HG03575 (cell line): ENCODE results near the gene DDX31.

ENCODE experiments used
- ATAC-seq: cut with Tn5 transposase; IDR thresholded peaks from one replicate; pipeline ENCODE4 v1.9.1; 2021; ENCODE audit not compliant: unreplicated experiment, insufficient number of reproducible peaks, low FRiP score; ENCODE audit errors: extremely low read depth

The DDX31 gene

DNA sequence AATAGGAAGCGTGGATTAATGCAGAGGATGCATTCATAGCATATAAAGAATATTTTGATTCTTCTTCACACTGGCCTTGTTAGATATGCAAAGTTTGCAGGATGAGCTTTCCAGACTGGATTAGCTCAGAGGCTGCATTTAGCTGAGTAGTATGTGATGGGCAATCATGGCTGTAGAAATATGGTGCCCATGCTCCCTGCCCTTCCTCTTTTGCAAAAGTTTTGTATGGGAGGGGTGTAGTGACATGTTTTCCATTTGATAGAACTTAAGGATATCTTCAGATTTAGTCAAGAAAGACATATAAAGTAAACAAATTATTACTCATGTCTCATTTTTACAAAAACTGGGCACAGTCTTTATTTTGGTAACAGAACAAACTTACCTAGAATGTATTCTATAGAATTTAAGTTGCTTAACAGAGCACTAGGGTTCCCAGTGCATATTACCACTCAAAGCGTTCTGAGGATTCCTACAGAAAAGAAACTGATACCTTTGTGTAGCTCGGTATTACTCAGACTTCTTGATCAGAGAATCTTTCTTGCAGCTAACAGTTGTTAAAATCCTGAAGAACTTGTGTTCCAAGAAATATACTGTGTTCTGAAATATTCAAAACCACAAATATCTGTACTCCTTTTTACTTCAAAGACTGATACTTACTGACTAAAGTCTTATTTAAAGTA, 10.3 kb upstream of the DDX31 start:
- ATAC-seq, result no peak

DNA sequence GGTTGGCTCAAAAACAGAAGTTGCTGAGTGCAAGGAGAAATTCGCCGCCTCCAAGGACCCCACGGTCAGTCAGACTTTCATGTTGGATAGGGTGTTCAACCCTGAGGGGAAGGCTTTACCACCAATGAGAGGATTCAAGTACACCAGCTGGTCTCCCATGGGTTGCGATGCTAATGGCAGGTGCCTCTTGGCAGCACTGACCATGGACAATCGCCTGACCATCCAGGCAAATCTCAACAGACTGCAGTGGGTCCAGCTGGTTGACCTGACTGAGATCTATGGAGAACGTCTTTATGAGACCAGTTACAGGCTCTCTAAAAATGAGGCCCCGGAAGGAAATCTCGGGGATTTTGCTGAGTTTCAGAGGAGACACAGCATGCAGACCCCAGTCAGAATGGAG, 8.2 kb upstream of the DDX31 start:
- ATAC-seq, result no peak

DNA sequence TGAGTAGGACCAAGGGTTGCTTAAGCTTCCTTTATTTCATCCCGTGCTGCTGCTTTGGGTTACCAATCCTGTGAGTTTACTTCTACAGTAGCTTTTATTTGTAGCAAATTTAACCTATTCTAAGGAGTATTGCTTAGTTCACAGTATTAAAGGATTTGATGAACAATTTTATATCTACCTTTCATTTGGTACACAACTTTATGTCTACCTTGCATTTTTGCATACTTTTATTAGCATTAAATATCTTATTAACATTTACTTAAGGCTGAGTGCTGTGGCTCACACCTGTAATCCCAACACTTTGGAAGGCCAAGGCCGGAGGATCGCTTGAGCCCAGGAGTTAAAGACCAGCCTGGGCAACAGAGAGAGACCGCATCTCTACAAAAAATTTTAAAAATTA, 4.7 kb upstream of the DDX31 start:
- no peak for ATAC-seq

DNA sequence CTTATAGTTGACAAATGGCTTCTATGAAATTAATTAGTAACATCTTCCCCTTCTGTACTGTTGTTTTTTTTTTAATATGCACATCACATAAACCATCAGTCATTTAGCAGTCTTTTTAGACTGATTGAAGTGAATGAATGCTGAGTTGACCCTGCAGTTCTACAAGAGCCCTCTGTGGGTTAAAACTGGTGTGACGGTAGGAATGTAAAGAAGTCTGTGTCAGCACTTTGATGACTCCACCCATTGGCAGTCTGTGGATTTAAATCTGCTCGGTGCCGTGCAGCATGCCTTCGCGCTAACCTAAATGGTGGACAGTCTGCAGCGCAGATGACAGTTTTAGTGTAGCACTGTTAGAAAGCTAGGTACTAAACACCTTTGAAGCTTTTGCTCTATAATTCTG, 3.6 kb upstream of the DDX31 start:
- no peak for ATAC-seq

DNA sequence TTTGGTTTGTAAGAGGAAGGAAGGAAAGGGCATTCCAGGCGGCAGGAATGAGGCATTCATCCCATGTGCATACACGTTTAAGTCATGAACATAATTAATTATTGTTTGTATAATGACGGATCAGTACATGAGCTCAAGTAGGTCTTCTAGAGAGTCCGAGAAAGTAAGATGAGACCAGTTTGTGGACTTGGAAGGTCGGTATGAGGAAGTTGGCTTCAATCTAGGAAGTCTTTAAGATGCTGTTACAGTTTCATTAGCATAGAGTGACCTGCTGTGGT, 2.6 kb upstream of the DDX31 start:
- no peak for ATAC-seq

DNA sequence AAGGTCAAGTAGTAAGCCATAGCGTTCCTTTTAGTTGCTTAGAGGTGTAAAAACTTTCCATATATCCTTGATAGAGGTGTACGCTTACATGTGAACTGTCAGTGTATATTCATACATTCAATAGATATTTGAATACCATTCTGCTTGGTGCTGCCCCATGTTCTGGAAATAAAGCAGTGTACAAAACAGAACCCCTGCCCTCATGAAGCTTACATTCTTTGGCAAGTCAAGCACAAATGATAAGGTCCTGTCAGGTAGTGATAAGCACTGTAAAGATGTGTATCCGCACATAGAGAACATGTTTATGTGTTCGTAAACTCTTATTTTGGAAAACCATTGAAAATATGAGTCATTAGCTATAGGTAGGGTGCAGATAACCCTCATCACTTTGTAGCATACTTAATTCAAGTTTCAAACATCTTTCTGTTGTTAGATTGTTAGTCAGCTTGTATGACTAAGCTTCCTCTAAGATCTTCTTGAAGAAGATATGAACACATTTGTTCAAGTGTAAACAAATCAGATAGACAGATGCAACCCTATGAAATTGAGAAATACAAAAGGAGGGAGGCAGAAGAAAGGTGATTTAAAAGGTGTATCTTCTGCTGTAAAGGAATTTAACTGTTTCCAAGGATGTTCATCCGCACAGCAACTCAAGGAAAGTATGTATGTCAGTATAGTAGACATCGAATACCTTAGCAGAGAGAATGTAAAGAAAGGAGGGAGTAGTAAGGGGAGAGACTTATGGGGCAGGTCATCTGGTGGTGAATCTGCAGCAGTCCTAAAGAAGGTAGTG, 2.0 kb upstream of the DDX31 start:
- ATAC-seq, result no peak

DNA sequence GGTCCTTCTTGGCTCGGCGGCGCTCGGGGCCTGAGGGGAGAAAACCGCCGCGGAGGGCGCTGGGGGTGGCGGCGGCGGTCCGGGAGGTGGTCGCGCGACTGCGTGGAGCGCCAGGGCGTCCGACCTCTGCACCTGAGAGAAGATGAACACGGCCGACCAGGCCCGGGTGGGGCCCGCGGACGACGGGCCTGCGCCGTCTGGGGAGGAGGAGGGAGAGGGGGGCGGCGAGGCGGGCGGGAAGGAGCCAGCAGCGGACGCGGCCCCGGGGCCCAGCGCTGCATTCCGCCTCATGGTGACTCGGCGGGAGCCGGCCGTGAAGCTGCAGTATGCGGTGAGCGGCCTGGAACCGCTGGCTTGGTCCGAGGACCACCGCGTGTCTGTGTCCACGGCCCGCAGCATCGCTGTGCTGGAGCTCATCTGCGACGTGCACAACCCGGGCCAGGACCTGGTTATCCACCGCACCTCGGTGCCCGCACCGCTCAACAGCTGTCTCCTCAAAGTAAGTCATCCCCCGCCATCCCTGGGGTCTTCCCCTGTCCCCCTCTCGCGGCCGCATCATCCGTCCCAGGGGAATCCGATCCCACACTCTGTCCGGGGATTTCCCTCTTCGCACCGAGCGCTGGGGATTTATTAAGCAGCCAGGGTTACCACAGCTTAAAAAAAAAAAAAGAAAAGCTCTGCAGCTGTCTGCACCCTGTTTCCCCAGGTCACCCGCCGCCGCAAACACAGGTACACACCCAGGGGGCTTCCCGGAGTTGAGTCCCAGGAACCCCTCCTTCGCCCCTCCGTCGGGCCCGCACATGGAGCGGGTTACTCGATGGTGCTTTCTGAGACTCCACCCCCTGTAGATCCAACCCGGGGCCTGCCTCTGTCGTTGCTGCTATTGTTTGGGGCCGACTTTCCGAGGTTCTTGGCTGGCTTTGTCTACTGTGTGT, 941 bp upstream of the DDX31 start, which contains the start of gene GTF3C4:
Gene GTF3C4 (plus strand): TSS at position 8 of the 935 bp plus-strand sequence. CDS start 135 bp downstream, at position 143.
- no peak for ATAC-seq

DNA sequence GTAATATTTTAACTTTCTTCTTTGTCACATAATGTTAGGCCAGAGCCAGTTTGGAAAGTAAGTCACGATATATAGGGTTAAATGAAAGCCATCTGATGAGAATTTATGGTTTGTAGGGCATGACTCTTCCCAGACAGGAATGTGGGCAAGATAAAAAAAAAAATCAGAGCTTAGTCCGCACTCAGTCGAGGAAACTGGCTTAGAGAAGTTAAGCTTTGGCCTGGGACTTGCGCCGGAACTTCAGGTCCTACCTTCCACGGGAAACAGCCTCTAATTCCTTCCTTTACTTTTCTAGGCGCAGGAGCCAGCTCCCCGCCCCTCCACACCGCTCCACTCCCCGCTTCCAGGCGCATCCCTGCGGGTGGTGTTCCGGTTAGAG, 475 bp downstream of the DDX31 start:
- no peak for ATAC-seq

DNA sequence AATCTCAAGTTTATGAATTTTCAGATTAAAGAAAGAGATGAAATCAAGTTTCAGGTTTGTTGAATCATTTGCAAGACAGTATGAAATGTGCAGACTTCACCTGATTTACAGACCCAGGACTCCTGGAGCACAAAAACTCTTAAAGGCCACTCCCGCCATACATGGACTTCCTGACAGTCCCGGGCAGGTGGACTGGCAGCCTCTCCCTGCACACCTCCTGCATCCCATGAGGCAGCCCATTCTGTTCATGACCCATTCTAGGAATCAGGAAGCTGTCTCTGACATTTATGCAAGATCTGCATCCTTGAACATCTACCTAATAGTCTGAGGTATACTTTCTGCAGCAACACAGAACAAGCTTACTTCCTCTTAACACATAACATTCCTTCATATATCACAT, 5.9 kb downstream of the DDX31 start:
- ATAC-seq, result no peak

DNA sequence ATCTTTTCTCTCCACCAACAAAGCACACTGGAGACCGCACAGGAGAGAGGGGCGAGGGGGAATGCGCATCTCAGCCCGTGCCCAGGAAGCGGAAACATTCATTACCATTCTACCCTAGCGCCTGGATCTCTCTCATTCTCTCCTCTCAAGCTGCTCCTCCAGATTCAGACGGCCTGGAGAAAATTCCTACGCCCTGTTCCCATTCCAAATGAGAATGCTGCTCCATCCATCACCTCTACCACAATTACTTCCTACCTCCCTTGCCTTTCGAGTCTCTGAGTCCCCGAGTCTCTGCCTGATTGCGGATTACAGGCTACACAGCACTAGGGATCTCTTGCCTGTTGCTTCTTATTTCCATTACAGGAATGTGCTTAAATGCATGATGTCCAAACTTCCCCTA, 6.7 kb downstream of the DDX31 start:
- no peak for ATAC-seq

DNA sequence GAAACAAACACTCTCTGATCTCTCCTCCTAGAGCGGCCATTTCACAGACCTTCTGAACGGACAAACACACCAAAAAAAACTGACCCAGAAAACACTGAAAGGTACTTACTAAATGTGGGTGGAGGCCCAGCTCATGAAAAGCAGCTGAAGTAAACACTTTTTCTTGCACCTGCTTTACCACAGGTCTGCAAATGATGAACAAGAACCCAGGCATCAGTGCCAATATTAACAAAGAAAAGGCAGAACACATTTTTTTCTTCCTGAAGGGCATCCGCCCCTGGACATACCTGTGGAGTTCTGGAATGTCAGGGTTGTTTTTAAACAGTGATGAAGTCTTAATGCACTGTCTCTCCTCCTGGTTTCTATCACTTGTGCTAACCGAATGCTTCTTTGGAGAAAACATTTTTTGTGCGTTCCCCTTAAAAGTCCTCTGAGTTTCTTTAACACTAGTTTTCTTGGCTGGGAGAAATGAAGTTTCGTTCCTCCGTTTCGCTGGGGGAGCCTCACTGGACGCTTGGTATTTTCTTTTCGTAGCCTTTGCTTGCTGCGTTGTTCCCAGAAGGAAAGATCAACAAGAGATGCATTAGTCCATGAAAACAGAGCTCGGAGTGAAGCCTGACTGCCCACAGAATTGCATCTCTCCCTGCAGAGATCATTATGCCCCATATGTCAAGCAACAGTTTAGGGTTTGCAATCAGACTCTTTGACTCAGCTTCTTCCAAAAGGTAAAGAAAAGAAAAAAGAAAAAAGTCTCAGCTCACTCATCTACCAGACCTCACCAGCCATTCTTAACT, 7.4 kb downstream of the DDX31 start:
- no peak for ATAC-seq

DNA sequence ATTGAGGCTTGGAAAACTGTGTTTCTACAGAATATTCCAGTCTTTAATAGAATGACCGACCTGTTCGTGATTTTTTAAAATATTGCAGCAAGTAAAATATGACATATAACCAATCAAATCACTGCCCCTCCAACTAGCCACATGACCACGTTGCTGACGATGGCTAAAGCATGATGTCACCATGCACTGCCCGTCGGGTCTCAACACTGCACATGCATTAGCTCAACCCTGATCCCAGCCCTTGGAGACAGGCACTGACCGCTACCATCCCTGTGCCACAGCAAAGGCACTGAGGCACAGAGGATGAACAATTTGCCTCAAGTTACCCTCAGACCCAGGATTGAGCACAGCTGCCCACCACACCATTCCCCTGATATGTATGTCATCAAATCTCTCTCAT, 13.5 kb downstream of the DDX31 start:
- ATAC-seq, result no peak

DNA sequence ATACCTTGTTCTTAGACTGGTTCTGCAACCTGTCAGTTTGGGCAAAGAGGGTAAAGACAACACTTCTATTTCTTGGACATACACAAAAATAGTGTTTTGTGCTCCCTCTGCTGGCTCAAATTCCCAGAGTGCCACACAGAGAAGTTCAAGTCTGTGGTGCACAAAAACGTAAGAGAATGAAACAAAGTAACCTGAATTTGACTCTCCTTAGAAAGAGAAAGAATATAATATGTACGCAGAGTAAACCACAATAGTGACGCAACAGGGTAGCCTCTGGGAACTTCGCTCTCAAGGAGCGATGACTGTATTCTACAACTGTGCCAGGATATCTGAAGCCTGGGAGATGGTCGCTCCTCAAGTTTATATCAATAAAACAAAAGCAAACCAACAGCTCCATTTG, 18.5 kb downstream of the DDX31 start:
- no peak for ATAC-seq

DNA sequence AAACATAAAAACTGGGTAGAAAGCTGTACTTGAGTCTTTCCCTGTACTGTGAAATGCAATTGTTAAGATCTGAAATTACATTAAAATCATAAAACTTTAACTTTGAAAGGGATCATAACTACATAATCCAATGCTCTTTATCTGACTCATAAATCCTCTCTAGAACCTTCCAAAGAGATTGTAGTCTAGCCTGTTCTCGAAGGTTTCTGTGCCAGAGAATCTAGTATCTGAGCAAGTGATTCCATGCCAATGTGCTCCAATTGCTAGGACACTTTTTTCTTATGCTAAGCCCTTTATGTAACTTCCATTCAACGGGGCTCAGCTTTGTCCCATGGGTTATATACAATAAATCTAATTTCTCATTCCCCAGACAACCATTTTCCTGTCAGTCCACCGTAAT, 21.1 kb downstream of the DDX31 start:
- ATAC-seq, result no peak

DNA sequence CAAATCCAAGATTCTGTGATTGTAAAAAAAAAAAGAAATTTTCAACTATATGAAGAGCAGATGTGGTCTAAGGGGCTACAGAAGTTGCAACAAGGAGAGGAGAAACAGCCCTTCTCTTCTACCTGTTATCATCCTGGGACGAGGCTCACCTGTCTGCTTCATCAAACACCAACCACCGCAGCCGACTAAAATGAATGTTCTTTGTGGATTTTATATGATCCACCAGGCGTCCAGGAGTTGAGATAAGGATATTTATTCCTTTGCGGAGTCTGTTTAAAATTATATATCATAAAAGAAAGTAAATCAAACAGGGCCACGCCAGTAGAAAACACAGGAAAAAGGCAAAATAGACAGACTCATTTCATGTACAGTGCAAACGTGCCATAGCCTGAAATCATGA, 21.5 kb downstream of the DDX31 start:
- ATAC-seq, result no peak

DNA sequence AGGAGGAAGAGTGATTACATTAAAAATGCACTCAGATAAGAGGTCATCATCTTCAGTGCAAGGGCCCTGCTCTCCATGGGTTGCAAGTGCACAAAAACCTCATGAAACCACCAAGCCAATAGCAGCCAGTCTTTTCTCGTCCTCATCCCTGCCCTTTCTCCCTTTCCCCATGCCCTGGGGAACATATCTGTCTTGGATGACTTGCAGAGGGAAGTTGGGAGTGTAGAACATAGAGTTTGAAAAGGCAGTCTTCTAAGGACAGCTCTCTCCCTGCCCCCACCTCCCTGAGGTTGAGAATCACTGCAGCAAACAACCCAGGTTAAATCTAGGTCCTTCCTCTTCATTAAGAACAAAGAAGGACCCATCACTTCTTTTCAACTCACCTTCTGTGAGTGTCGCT, 22.0 kb downstream of the DDX31 start:
- no peak for ATAC-seq

DNA sequence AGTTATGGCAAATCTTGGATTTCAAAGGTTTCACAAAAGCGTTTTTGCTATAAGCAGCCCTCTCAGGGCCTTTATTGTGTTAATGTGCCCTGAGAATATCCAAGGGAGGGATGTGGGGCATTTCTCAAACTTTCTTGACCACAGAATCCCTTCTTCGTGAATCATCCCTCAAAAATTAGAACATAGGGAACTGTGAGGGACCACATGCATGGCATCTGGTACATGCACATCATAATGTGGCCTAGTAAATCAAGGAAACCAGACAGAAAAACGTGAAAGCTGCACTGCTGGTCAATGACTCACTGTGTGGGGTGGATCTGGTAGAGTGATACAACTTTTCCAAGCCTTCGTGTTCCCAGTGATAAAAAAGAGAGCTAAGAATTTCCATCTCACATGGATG, 22.4 kb downstream of the DDX31 start:
- ATAC-seq, result no peak

DNA sequence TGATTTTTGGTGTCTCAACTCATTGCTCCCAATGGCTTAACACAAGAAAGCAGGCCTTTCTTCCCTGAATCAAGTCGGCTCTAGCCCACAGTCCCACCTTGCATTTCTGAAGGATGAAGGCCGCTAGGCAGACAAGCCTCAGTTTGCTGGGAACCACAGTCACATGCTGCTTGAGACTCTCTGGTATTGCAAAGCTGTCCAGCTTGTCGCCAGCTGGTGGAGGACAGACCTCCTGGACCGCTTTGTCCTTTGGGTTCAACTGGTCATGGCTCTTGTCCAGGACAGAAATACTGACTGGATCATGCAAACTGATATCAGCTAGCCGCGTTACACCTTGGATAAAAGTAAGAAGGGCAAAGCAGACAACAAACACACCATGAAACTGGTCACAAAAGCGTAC, 23.1 kb downstream of the DDX31 start:
- ATAC-seq, result no peak

DNA sequence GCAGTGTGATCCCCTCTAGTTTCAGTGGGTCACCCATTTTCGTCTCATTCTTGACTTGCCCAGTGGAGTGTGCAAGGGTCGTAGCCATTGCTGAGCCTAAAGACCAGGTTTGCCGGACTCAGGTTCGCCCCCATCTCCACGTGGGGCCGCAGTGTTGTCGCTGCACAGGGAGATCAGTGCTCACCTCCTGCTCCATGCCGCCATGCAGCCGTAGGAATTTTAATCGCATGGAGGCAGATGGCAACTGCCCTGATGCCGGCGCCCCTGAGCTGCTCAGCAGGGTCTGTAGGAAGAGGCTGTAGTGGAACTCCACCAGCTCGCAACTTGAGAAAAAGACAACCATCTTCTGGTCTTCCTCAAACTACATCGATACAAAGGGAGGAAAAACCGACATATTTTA, 24.1 kb downstream of the DDX31 start:
- no peak for ATAC-seq
